ENCODE results near the gene MIEN1. TPM values are rescaled to one million over a fixed set of nuclear protein-coding genes. Genes with fewer than 3 reads are reported as not detected.

The MIEN1 gene
- total RNA-seq, 1 donor from 2014 or later: 20.1 TPM

DNA sequence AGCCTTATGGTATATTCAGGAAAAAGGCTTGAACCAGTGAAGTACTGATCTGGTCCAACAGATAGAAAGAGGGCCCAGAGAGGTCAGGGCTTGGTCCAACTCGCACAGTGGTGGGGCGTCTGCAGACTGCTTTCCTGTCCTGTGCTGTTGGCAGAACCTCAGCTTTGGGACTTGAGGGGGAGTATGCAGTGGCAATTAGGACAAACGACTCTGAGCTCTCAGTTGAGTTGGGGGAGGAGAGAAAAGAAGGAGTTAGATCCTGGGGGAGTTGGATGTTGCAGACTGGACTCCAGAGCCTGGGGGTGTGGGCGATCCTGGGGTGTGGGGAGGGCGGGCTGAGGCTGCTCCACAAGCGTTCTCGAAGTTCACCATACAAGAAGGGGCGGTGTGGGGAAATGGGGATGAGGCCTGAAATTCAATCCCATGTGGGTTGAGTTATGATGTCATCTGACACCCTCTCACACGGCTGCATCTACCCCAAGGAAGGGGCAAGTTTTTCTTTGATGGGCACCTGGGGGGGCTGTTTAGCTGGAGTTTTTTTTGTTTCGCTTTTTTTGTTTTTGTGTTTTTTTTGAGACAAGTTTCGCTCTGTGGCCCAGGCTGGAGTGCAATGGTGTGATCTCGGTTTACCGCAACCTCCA, 22.0 kb upstream of the MIEN1 start:
- Histone ChIP-seq H3K27me3 (peaks cover 34% of the 10 kb centered on the region), H3F3A (ENCODE audit: low read depth) (peaks cover 17% of the 10 kb centered on the region), H3K4me1 (peaks cover 4% of the 10 kb centered on the region), H3K36me3 (no peaks in the 10 kb centered on the region), H3K4me3 (no peak overlapping the region), H4K20me1 (ENCODE audit: low read depth) (no peaks in the 10 kb centered on the region), H2AFZ (replicated peaks) (no peak overlapping the region), H3K27ac (no peak overlapping the region), H3K9ac (no peak overlapping the region), H3K9me3 (ENCODE audit: low read depth) (no peaks in the 10 kb centered on the region), H3K79me2 (ENCODE audit: low read depth) (no peaks in the 10 kb centered on the region), H3K4me2 (no peak overlapping the region)
- H3K4me3 Mint-ChIP-seq: peak overlapping the region; percentile 78
- H3K9me3 Mint-ChIP-seq: no peaks in the 10 kb centered on the region
- DNase-seq (ENCODE audit: low spot score): no peak
- TF ChIP-seq, protein P1, sequence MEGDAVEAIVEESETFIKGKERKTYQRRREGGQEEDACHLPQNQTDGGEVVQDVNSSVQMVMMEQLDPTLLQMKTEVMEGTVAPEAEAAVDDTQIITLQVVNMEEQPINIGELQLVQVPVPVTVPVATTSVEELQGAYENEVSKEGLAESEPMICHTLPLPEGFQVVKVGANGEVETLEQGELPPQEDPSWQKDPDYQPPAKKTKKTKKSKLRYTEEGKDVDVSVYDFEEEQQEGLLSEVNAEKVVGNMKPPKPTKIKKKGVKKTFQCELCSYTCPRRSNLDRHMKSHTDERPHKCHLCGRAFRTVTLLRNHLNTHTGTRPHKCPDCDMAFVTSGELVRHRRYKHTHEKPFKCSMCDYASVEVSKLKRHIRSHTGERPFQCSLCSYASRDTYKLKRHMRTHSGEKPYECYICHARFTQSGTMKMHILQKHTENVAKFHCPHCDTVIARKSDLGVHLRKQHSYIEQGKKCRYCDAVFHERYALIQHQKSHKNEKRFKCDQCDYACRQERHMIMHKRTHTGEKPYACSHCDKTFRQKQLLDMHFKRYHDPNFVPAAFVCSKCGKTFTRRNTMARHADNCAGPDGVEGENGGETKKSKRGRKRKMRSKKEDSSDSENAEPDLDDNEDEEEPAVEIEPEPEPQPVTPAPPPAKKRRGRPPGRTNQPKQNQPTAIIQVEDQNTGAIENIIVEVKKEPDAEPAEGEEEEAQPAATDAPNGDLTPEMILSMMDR (IDR thresholded peaks at IDR 0.05): no peak
- no peak for TF ChIP-seq EZH2phosphoT487 (IDR thresholded peaks at IDR 0.05)
- no peak for TF ChIP-seq EZH2 (IDR thresholded peaks at IDR 0.05)
- H3K27me3 Mint-ChIP-seq (ENCODE audit: insufficient read depth, low read depth): peaks cover 8% of the 10 kb centered on the region
- no peak overlapping the region for H3K27ac Mint-ChIP-seq
- peaks cover 10% of the 10 kb centered on the region for H3K4me1 Mint-ChIP-seq
- H3K36me3 Mint-ChIP-seq: no peaks in the 10 kb centered on the region

DNA sequence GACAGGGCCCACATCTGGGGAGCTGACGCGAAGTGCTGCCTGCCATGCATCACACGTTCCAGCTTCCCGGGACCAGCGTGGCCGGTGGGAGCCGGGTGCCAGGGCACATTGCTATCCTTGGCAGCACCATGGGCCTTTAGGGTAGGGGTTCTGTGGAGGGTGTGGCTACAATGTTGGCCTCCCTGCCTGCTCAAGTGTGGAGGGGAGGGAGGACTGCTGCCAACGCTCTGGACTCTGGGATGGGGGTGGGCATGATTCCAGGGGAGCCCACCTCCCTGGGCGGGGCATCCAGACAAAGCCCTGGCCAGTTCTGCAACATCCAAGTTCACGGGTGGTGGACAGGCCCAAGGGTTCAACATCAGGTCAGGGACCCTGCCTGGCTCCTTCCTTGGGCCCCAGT, 21.3 kb upstream of the MIEN1 start:
- Mint-ChIP-seq H3K36me3 (no peaks in the 10 kb centered on the region), H3K9me3 (no peaks in the 10 kb centered on the region), H3K27ac (no peak overlapping the region), H3K27me3 (ENCODE audit: insufficient read depth, low read depth) (peaks cover 8% of the 10 kb centered on the region), H3K4me1 (peaks cover 10% of the 10 kb centered on the region), H3K4me3 (no peak overlapping the region)
- no peak overlapping the region for H3K9ac ChIP-seq
- no peak overlapping the region for H3K4me2 ChIP-seq
- H3K27ac ChIP-seq: no peak overlapping the region
- H2AFZ ChIP-seq (replicated peaks): no peak overlapping the region
- H3K9me3 ChIP-seq (ENCODE audit: low read depth): no peaks in the 10 kb centered on the region
- H3K36me3 ChIP-seq: no peaks in the 10 kb centered on the region
- H3F3A ChIP-seq (ENCODE audit: low read depth): peaks cover 17% of the 10 kb centered on the region
- H3K4me1 ChIP-seq: peaks cover 4% of the 10 kb centered on the region
- no peaks in the 10 kb centered on the region for H3K79me2 ChIP-seq (ENCODE audit: low read depth)
- H3K27me3 ChIP-seq: peaks cover 34% of the 10 kb centered on the region
- DNase-seq (ENCODE audit: low spot score): no peak
- no peaks in the 10 kb centered on the region for H4K20me1 ChIP-seq (ENCODE audit: low read depth)
- H3K4me3 ChIP-seq: no peak overlapping the region
- TF ChIP-seq, protein P1 (IDR thresholded peaks at IDR 0.05): no peak
- TF ChIP-seq EZH2 (IDR thresholded peaks at IDR 0.05) (no peak), EZH2phosphoT487 (IDR thresholded peaks at IDR 0.05) (no peak)

DNA sequence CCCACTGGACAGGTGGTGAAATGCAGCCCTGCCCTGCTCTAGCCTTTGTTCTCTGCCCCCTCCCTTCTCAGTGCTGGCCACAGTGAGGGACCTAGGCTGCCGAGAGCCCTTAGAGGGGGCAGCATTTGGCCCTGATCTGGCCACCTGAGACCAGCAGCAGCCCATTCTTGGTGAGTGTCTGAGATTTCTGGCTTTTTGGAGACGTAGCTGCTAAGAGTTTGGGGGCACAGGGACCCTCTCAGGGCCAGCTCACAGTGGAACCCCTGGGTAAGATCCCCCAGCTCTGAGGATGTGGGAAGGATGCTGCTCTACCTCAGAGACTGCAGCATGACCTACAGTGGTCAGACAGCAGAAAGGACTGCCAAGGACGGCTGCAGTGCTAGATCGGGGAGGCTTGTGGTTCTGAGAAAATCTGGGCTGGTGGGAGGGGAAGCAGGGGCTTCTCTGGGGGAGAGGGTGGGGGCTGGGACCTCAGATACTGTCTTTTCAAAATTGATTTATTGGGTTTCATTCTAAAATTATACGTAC, 20.7 kb upstream of the MIEN1 start:
- Histone ChIP-seq H3K79me2 (ENCODE audit: low read depth) (no peaks in the 10 kb centered on the region), H3K27me3 (peaks cover 31% of the 10 kb centered on the region), H3K4me3 (no peak overlapping the region), H3K27ac (no peak overlapping the region), H3K4me2 (no peak overlapping the region), H3K9me3 (ENCODE audit: low read depth) (no peaks in the 10 kb centered on the region), H3K4me1 (peaks cover 4% of the 10 kb centered on the region), H3K9ac (no peak overlapping the region), H4K20me1 (ENCODE audit: low read depth) (no peaks in the 10 kb centered on the region), H3F3A (ENCODE audit: low read depth) (peaks cover 17% of the 10 kb centered on the region), H2AFZ (replicated peaks) (no peak overlapping the region), H3K36me3 (no peaks in the 10 kb centered on the region)
- Mint-ChIP-seq H3K4me1 (peaks cover 10% of the 10 kb centered on the region), H3K9me3 (no peaks in the 10 kb centered on the region), H3K27ac (no peak overlapping the region), H3K27me3 (ENCODE audit: insufficient read depth, low read depth) (peaks cover 8% of the 10 kb centered on the region), H3K4me3 (no peak overlapping the region), H3K36me3 (no peaks in the 10 kb centered on the region)
- TF ChIP-seq, protein P1 (IDR thresholded peaks at IDR 0.05): no peak
- TF ChIP-seq EZH2phosphoT487 (IDR thresholded peaks at IDR 0.05): no peak
- no peak for TF ChIP-seq EZH2 (IDR thresholded peaks at IDR 0.05)
- no peak for DNase-seq (ENCODE audit: low spot score)

Data from neural progenitor cell (in vitro differentiated cells).